ENCODE results near the gene RNF180.

- no peak for TF ChIP-seq TEAD4 (CRISPR knock-in tag; IDR thresholded peaks at IDR 0.05)
- no peak for TF ChIP-seq CTCF (IDR thresholded peaks at IDR 0.05)
- TF ChIP-seq JUN (CRISPR knock-in tag; IDR thresholded peaks at IDR 0.05) = no peak
- TF ChIP-seq ELF4 (CRISPR knock-in tag; IDR thresholded peaks at IDR 0.05; ENCODE audit: low read depth) = no peak
Observed at GRCh38 chr5:64418013-64418412, 252.4 kb downstream of the RNF180 start.

Data from WTC11 (cell line).